ENCODE results near the gene LMO7.

- TF ChIP-seq CTCF (IDR thresholded peaks at IDR 0.05): no peak
- TF ChIP-seq POLR2A (IDR thresholded peaks at IDR 0.05): no peak
Measured at GRCh38 chr13:75902166-75903104, 266.3 kb downstream of the LMO7 start.
